ENCODE measurements around the gene ADK. TPM values are rescaled to one million over a fixed set of nuclear protein-coding genes. Genes with fewer than 3 reads are reported as not detected.

ADK gene
- total RNA-seq, 1 donor from 2014 or later, result 53.7 TPM

- Histone ChIP-seq H3K27me3 (ENCODE audit: control insufficient read depth, insufficient read depth, low read length) (no peaks in the 10 kb centered on the region), H3K36me3 (ENCODE audit: control insufficient read depth, insufficient read depth, low read length) (peaks cover 1% of the 10 kb centered on the region), H3K4me3 (ENCODE audit: low read depth, low read length) (no peak overlapping the region)
- TF ChIP-seq CTCF (IDR thresholded peaks at IDR 0.05; ENCODE audit: insufficient read depth, low read length, severe bottlenecking), result no peak
- no peak for DNase-seq (ENCODE audit: low read depth)
- peak; percentile 7 for FAIRE-seq
Measured at GRCh38 chr10:74510594-74510993, 359.6 kb downstream of the ADK start.

GRCh38 chr10:74511051-74511450 lies 360.0 kb downstream of the ADK start:
- no peak for TF ChIP-seq CTCF (IDR thresholded peaks at IDR 0.05; ENCODE audit: insufficient read depth, low read length, severe bottlenecking)
- Histone ChIP-seq H3K4me3 (ENCODE audit: low read depth, low read length) (no peak overlapping the region), H3K27me3 (ENCODE audit: control insufficient read depth, insufficient read depth, low read length) (no peaks in the 10 kb centered on the region), H3K36me3 (ENCODE audit: control insufficient read depth, insufficient read depth, low read length) (peaks cover 1% of the 10 kb centered on the region)
- no peak for FAIRE-seq
- no peak for DNase-seq (ENCODE audit: low read depth)

GRCh38 chr10:74514322-74514721 lies 363.3 kb downstream of the ADK start:
- FAIRE-seq, result no peak
- H3K36me3 ChIP-seq (ENCODE audit: control insufficient read depth, insufficient read depth, low read length), result no peaks in the 10 kb centered on the region

GRCh38 chr10:74518061-74518460 lies 367.0 kb downstream of the ADK start:
- no peak for FAIRE-seq
- Histone ChIP-seq H3K4me3 (ENCODE audit: low read depth, low read length) (no peak overlapping the region), H3K36me3 (ENCODE audit: control insufficient read depth, insufficient read depth, low read length) (no peaks in the 10 kb centered on the region), H3K27me3 (ENCODE audit: control insufficient read depth, insufficient read depth, low read length) (no peaks in the 10 kb centered on the region)
- no peak for DNase-seq (ENCODE audit: low read depth)
- TF ChIP-seq CTCF (IDR thresholded peaks at IDR 0.05; ENCODE audit: insufficient read depth, low read length, severe bottlenecking), result no peak

More at GRCh38 chr10:74514322-74514721, 363.3 kb downstream of the ADK start:
- Histone ChIP-seq H3K27me3 (ENCODE audit: control insufficient read depth, insufficient read depth, low read length) (no peaks in the 10 kb centered on the region), H3K4me3 (ENCODE audit: low read depth, low read length) (no peak overlapping the region)
- DNase-seq (ENCODE audit: low read depth), result no peak
- TF ChIP-seq CTCF (IDR thresholded peaks at IDR 0.05; ENCODE audit: insufficient read depth, low read length, severe bottlenecking), result no peak

- FAIRE-seq, result no peak
- H3K27me3 ChIP-seq (ENCODE audit: control insufficient read depth, insufficient read depth, low read length), result no peaks in the 10 kb centered on the region
Measured at GRCh38 chr10:74521526-74521925, 370.5 kb downstream of the ADK start.

More at GRCh38 chr10:74521526-74521925, 370.5 kb downstream of the ADK start:
- TF ChIP-seq CTCF (IDR thresholded peaks at IDR 0.05; ENCODE audit: insufficient read depth, low read length, severe bottlenecking), result no peak
- no peak overlapping the region for H3K4me3 ChIP-seq (ENCODE audit: low read depth, low read length)
- DNase-seq (ENCODE audit: low read depth), result no peak
- H3K36me3 ChIP-seq (ENCODE audit: control insufficient read depth, insufficient read depth, low read length), result no peaks in the 10 kb centered on the region

Measured in bronchial epithelial cell (primary cell).